Gastroesophageal sphincter (tissue), 4 donors: ENCODE measurements around the gene MAP3K21. TPM values are rescaled to one million over a fixed set of nuclear protein-coding genes. Genes with fewer than 3 reads are reported as not detected.
A peak's percentile ranks its signal among the peaks of the same experiment; 100 is the strongest.

Experiments used
- ATAC-seq: fragments of 150-250 bp; one replicate; pipeline ENCODE4 v1.9.1; 2016; ENCODE audit warnings: mild to moderate bottlenecking, moderate library complexity
- H3K27ac ChIP-seq, 4 donors: fragments of 200-600 bp; sonication (generic) in 3 of 4; 1 replicate in 3 of 4; 2 replicates in 1 of 4; pipeline ENCODE4 v1.5.1; 2016 to 2019
- H3K27me3 ChIP-seq: fragments of 200-600 bp; sonication (generic); one replicate; pipeline ENCODE4 v1.5.1; 2019
- H3K36me3 ChIP-seq, 2 donors: fragments of 200-600 bp; sonication (generic); one replicate each; pipeline ENCODE4 v1.5.1; 2019; ENCODE audit warnings: control low read depth in 1 of 2
- H3K4me1 ChIP-seq, 3 donors: fragments of 200-600 bp; sonication (generic); 1 replicate in 2 of 3; 2 replicates in 1 of 3; pipeline ENCODE4 v1.5.1; 2016 to 2019; ENCODE audit warnings: control low read depth in 2 of 3
- H3K4me3 ChIP-seq, 2 donors: fragments of 200-600 bp; sonication (generic); one replicate each; pipeline ENCODE4 v1.5.1; 2019; ENCODE audit warnings: mild to moderate bottlenecking in 1 of 2, moderate library complexity in 1 of 2
- H3K9me3 ChIP-seq, 3 donors: fragments of 200-600 bp; sonication (generic); one replicate each; pipeline ENCODE4 v1.5.1; 2017 to 2019; ENCODE audit warnings: control low read depth in 2 of 3
- CTCF ChIP-seq, 4 experiments: fragments of 200-600 bp in 2 of 4; fragments of 450-650 bp in 2 of 4; sonication (generic) in 1 of 4; IDR thresholded peaks; one replicate each; pipeline ENCODE4 v1.5.1; 2017 to 2019; ENCODE audit warnings: antibody characterized with exemption in 4 of 4, mild to moderate bottlenecking in 2 of 4, moderate library complexity in 2 of 4
- EP300 ChIP-seq: sonication (generic); formaldehyde crosslinking; IDR thresholded peaks from one replicate; pipeline ENCODE4 v1.6.1; 2017; ENCODE audit warnings: antibody characterized with exemption, mild to moderate bottlenecking
- POLR2A ChIP-seq, 2 donors: fragments of 450-650 bp; IDR thresholded peaks; one replicate each; pipeline ENCODE4 v1.6.1; 2017; ENCODE audit warnings: antibody characterized with exemption in 2 of 2, mild to moderate bottlenecking in 2 of 2, moderate library complexity in 1 of 2
- POLR2AphosphoS5 ChIP-seq: sonication (generic); formaldehyde crosslinking; IDR thresholded peaks from one replicate; pipeline ENCODE4 v1.6.1; 2017; ENCODE audit warnings: antibody characterized with exemption
- WGBS, 2 donors: methylation state at CpG; one replicate each; pipeline ENCODE4 v1.1.5; 2018; ENCODE audit warnings: low coverage in 1 of 2; 5-methylcytosine and 5-hydroxymethylcytosine counted together
- total RNA-seq, 4 donors: library from RNA; depleted of rRNA; stranded (reverse); fragments of >200 nt; gene quantifications; one replicate each; pipeline ENCODE4 v1.1.0, GENCODE V29; 2016

Gene MAP3K21
- total RNA-seq, result 1 to 10 TPM in 1 of 4 donors, under 1 TPM in 3; 0.27 to 1.2 (median 0.61) TPM

DNA sequence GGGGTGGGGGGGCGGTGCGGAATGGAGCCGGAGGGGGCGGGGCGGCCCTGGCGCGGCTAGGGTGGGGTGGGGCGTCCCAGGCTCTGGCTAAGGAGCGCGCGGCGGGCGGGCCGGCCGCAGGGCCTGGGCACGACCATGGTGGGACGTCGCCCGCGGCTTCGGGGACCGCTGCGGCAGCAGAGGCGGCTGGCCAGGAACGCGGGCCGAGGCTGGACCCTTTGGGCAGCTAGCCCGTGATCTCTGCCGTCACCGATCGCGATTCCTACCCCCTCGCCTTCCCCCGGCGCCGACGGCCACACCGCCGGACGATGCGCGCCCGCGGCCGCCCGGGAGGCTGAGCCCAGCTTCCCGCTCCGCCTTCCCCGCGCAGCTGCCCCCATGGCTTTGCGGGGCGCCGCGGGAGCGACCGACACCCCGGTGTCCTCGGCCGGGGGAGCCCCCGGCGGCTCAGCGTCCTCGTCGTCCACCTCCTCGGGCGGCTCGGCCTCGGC, at the start of gene MAP3K21:
MAP3K21 (plus strand) TSS at position 74 of the 491 bp plus-strand sequence; CDS start at position 379, 305 bp downstream.
- no CpG with 5 or more reads among the region's 68 CpGs for WGBS, 2 donors
- Histone ChIP-seq H3K4me3 (peak within 1 kb of the TSS; percentile 19 to 69), H3K36me3 (no peaks in the 10 kb centered on the region), H3K4me1 (peaks cover 0 to 27% (median 4%) of the 10 kb centered on the region in 3 donors), H3K27me3 (peaks cover 51% of the 10 kb centered on the region), H3K27ac (peak within 1 kb of the TSS in 2 of 4 donors; percentile 20 to 22), H3K9me3 (no peaks in the 10 kb centered on the region)
- ATAC-seq, result peak; percentile 46
- TF ChIP-seq CTCF (IDR thresholded peaks at IDR 0.05) (no peak), EP300 (no peak), POLR2A (IDR thresholded peaks at IDR 0.05) (no peak), POLR2AphosphoS5 (no peak)

DNA sequence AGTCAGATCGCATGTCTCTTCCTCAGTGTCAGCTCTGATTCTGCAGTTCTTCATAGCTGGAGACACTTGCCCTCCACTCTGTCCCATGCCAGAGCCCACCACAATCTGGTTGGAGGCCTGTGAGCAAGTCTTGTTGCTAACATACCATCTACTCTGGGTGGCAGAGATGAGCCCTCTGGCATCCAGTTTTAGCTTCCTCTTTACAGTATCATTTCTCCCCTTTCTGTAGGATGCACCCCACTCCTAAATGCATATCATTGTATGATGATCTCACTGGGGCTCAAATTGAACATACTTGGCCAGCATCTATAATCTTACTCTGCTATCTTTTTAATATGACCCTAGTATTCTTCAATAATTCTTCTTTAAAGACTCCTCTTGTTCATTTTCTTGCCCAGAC, 48.9 kb upstream of the MAP3K21 start:
- WGBS, 2 donors, result 78% methylated on average over 1 of the region's 1 CpG; no CpG with 5 or more reads in 1 of the 2 donors
- ATAC-seq, result no peak

DNA sequence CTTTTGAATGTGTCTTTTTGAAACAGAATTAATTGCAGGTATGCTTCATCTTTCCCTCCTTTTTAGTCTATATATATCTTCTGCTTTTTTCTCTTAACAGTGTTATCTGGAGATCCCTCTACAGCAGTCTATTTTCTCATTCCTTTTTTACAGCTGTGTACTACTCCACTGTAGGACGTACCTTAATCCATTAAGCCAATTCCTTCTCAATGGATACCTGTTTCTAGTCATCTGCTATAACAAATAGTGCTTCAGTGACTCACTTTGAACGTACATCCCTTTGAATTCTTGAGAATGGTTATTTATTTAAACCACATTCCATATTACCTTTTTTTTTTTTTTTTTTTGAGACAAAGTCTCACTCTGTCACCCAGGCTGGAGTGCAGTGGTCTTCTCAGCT, 47.6 kb upstream of the MAP3K21 start:
- ATAC-seq, result no peak
- Histone ChIP-seq H3K9me3 (no peaks in the 10 kb centered on the region), H3K36me3 (no peaks in the 10 kb centered on the region), H3K27ac (no peak overlapping the region), H3K4me1 (no peaks in the 10 kb centered on the region), H3K27me3 (no peaks in the 10 kb centered on the region), H3K4me3 (no peak overlapping the region)
- TF ChIP-seq POLR2AphosphoS5 (no peak), POLR2A (IDR thresholded peaks at IDR 0.05) (no peak), CTCF (IDR thresholded peaks at IDR 0.05) (no peak), EP300 (no peak)
- WGBS, 2 donors, result 92 to 100% methylated on average over 1 to 2 of the region's 2 CpGs

More for the DNA sequence above, 48.9 kb upstream of the MAP3K21 start:
- Histone ChIP-seq H3K27me3 (no peaks in the 10 kb centered on the region), H3K36me3 (no peaks in the 10 kb centered on the region), H3K9me3 (no peaks in the 10 kb centered on the region), H3K4me3 (no peak overlapping the region), H3K4me1 (no peaks in the 10 kb centered on the region), H3K27ac (no peak overlapping the region)
- TF ChIP-seq POLR2AphosphoS5 (no peak), POLR2A (IDR thresholded peaks at IDR 0.05) (no peak), EP300 (no peak), CTCF (IDR thresholded peaks at IDR 0.05) (no peak)

- H3K36me3 ChIP-seq, result no peaks in the 10 kb centered on the region
- ATAC-seq, result no peak
- H3K9me3 ChIP-seq, result no peaks in the 10 kb centered on the region
- TF ChIP-seq CTCF (IDR thresholded peaks at IDR 0.05) (no peak), EP300 (no peak), POLR2A (IDR thresholded peaks at IDR 0.05) (no peak), POLR2AphosphoS5 (no peak)
- H3K4me1 ChIP-seq, result no peaks in the 10 kb centered on the region
- no peak overlapping the region for H3K4me3 ChIP-seq
- no peaks in the 10 kb centered on the region for H3K27me3 ChIP-seq
- 64 to 73% methylated on average over 8 of the region's 8 CpGs for WGBS, 2 donors
- H3K27ac ChIP-seq, result no peak overlapping the region
Measured at GRCh38 chr1:233281711-233282581, 45.6 kb upstream of the MAP3K21 start.

GRCh38 chr1:233282582-233282886, 45.0 kb upstream of the MAP3K21 start:
- ATAC-seq, result no peak
- 91 to 92% methylated on average over 2 to 3 of the region's 3 CpGs for WGBS, 2 donors
- Histone ChIP-seq H3K27me3 (no peaks in the 10 kb centered on the region), H3K36me3 (no peaks in the 10 kb centered on the region), H3K9me3 (no peaks in the 10 kb centered on the region), H3K27ac (no peak overlapping the region), H3K4me1 (no peaks in the 10 kb centered on the region), H3K4me3 (no peak overlapping the region)
- no peak for TF ChIP-seq CTCF (IDR thresholded peaks at IDR 0.05)
- no peak for TF ChIP-seq EP300
- TF ChIP-seq POLR2A (IDR thresholded peaks at IDR 0.05), result no peak
- TF ChIP-seq POLR2AphosphoS5, result no peak
